TTC549 (cell line): Measurements from ENCODE around the gene TRAPPC8.
"Not testable (repeated sequence)": the region's sequence is repeated elsewhere in the genome, so short reads cannot be mapped to it uniquely, and the experiment has no call there.

ENCODE experiments used
- FAIRE-seq: peaks from 2 replicates; lab custom pipeline; 2012; peaks lifted over from hg19 to GRCh38; lab: Jason Lieb, UNC

TRAPPC8 gene

GRCh38 chr18:31860488-31860887, 82.4 kb downstream of the TRAPPC8 start:
- FAIRE-seq, result no peak

- FAIRE-seq, result no peak
Observed at GRCh38 chr18:31857526-31858106, 85.3 kb downstream of the TRAPPC8 start.

DNA sequence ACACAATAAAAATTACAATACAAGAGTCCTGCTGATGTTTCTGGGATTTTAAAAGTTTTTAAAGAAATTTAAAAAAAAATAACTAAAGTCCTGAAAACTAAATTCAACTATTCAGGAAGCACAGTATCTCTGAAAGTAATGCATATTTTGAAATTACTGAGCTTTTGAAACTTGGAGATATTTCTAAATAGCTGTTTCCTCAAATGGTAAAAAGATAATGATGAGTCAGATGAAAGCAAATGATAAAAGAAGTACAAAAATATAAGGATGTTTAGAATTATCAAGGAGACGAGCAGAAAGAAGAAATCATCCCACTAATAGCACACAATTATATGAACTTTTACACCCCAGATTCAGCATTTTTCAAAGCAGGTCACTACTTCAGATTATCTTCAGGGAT, 92.1 kb downstream of the TRAPPC8 start:
- FAIRE-seq, result no peak

DNA sequence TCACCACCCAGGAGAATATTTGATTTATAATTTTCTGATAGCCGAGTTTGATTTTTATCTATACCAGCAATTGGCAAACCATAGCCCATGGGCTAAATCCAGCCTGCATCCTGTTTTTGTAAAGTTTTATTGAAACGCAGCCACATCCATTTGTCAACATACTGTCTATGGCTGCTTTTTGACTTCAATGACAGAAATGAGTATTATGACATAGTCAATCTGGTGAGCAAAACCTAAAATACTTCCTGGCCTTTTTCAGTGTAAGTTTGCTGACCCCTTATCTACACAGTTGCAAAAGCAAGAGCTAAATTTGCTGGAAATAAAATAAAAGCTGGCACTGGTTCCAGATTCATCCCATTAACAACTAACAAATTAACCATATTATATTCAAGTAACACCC, 102.4 kb downstream of the TRAPPC8 start:
- FAIRE-seq, result no peak

- FAIRE-seq, result no peak
Observed at GRCh38 chr18:31837879-31838278, 105.0 kb downstream of the TRAPPC8 start.

DNA sequence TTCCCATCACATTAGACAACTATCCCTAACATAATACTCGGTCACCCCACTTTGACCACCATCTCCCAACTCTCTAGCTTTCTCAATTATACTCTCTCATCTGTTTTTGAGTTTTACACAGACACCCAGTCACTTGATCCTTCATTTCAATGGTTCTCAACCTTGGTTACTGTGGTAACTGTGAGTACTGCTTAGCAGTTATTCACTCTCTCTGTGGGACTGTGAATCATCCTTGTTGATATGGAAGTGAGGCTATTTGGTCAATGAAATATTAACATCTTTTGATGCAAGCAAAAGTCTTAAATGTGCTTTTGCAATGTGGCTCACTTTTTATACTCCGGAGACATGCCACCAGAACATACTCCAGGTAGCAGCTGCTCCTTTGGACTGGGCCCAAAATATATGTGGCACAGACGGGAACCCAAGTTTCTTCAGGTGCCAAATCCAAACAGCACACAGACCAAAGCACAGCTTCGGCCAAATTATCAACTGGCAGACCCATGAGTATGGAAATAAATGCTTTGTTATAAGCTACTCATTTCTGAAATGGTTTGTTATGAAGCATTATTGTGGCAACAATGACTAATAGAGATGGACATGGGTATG, 107.3 kb downstream of the TRAPPC8 start:
- FAIRE-seq, result no peak

- no peak for FAIRE-seq
Observed at GRCh38 chr18:31831903-31832302, 111.0 kb downstream of the TRAPPC8 start.

- no peak for FAIRE-seq
Observed at GRCh38 chr18:31830686-31831085, 112.2 kb downstream of the TRAPPC8 start.

- no peak for FAIRE-seq
Observed at GRCh38 chr18:31828613-31829012, 114.3 kb downstream of the TRAPPC8 start.

DNA sequence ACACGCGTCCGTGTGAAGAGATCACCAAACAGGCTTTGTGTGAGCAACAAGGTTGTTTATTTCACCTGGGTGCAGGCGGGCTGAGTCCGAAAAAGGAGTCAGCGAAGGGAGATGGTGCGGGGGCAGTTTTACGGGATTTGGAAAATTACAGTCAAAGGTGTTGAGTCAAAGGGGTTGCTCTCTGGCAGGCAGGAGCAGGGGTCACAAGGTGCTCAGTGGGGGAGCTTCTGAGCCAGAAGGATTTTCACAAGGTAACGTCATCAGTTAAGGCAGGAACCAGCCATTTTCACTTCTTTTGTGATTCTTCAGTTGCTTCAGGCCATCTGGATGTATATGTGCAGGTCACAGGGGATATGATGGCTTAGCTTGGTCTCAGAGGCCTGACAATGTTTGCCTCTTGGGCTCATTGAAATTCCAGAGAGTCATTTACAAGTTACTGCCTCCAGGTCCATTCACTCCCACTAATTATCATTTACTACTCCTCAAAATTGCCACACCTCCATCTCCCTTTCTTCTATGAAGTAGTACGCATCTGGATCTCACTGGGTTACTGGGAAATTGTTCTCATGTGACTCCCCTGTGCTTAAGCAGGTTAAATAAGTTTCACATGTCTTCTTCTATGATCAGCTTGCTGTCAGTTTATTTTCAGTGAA, 116.1 kb downstream of the TRAPPC8 start:
- not testable (repeated sequence) for FAIRE-seq

GRCh38 chr18:31825772-31826171, 117.2 kb downstream of the TRAPPC8 start:
- FAIRE-seq, result no peak

DNA sequence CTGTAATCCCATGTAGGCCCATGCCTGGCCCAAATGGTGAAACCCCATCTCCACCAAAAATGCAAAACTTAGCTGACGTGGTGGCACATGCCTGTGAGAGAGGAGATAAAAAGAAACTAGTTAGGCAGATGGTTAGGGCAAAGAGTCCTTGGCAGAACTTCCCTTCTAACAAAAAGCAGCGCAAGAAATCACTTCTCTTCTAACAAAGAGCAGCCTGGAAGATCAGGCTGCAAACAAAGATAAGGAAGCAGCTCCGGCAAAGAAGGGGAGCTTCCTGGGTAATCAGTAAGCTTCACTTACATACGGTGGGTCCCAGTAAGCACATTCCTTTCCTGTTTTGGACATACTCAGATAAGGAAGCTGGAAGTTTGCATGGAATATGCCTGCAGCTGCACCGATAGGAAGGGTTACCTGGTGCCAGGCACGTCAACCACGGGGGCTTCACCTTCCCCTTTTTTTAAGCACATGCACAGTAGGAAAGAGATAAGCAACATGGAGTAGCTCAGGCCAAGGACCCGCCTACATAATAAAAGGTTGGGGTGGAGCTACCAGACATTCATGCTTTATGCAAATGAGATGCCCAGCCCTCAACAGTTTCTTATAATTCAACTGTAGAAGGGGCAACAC, 121.3 kb downstream of the TRAPPC8 start:
- no peak for FAIRE-seq

DNA sequence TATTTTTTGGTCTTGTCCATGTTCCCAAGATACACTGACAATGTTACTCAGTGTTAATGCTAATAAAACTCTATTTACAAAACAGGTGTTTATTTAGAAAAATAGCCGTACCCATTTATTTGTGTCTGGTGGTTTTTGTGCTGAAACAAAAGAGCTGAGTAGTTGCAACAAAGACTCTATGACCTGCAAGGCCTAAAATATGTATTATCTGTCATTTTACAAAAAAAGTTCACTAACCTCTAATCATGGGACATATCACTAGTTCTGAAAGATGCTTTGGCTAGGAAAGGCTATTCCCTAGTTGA, 123.1 kb downstream of the TRAPPC8 start:
- no peak for FAIRE-seq

GRCh38 chr18:31819106-31819924, 123.6 kb downstream of the TRAPPC8 start:
- peak; percentile 86 for FAIRE-seq

GRCh38 chr18:31814132-31814531, 128.8 kb downstream of the TRAPPC8 start:
- FAIRE-seq, result no peak

GRCh38 chr18:31810336-31811130, 132.4 kb downstream of the TRAPPC8 start:
- FAIRE-seq, result not testable (repeated sequence)

GRCh38 chr18:31809049-31809448, 133.9 kb downstream of the TRAPPC8 start:
- not testable (repeated sequence) for FAIRE-seq

DNA sequence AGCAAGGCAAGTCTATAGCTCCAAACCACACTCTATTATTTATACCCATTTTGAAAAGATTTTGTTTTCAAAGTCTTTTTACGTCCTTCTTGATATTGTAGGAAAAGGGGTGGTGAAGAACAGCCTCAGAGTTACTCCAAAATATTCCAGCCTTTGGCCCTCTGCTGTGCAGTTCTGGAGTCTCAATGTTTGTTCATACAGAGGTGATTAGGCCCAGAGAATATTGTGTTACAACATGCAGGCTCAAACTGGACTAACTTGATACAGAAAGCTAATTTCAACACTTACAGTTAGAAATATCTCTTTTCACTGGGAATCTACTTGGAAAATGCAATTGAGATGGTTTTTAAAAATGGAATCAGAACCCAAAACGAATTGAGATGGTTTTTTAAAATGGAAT, 141.8 kb downstream of the TRAPPC8 start:
- FAIRE-seq, result no peak

DNA sequence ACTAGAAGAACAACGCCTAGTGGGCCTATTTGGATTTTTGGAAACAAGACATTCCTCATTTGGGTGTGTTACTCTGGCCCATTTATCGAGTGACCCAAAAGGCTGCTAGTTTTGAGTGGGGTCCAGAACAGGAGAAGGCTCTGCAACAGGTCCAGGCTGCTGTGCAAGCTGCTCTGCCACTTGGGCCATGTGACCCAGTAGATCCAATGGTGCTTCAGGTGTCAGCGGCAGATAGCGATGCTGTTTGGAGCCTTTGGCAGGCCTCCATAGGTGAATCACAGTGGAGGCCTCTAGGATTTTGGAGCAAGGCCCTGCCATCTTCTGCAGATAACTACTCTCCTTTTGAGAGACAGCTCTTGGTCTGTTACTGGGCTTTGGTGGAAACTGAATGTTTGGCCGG, 143.7 kb downstream of the TRAPPC8 start:
- FAIRE-seq, result not testable (repeated sequence)

- FAIRE-seq, result no peak
Observed at GRCh38 chr18:31798399-31798798, 144.5 kb downstream of the TRAPPC8 start.

DNA sequence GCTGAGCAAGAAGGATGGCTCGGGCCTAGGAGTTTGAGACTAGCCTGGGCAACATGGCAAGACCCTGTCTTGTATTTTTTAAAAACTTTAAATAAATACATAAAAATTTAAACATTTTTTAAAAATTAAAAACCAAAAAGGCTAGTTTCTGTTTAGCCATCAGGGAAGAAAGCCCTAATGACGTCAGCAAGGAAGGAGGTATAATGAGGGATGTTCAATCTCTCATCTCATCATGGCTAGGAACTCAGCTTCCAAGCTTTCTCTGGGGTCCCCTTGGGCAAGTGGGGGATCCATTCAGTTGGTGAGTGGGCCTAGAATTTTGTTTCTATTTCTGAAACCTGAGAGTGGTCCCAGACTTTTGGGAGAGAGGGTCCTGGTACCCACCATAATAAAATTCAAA, 147.2 kb downstream of the TRAPPC8 start:
- FAIRE-seq, result no peak

DNA sequence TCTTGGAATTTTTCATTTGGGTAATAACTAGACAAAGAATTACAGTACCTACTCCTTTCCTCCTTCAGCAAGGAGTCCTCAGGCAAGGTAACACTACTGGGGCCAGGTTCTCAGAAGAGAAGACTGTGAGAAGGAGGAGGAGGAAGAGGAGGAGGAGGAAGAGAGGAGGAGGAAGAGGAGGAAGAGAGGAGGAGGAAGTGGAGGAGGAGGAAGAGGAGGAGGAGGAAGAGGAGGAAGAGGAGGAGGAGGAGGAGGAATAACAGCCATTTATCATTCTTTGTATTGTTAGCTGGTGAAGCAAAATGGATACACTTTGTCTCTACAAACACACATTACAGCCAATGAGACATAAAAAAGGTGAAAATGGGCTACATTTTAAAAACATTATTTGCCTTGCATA, 149.4 kb downstream of the TRAPPC8 start:
- FAIRE-seq, result no peak
